Ectodermal cell (in vitro differentiated cells): ENCODE results near the gene EXTL2.
A peak's percentile ranks its signal among the peaks of the same experiment; 100 is the strongest.
"Not testable (repeated sequence)": the region's sequence is repeated elsewhere in the genome, so short reads cannot be mapped to it uniquely, and the experiment has no call there.

Source experiments
- H3K27ac ChIP-seq: 2 replicates; pipeline ENCODE4 v1.7.0; 2013; ENCODE audit warnings: mild to moderate bottlenecking, low read depth, low read length; ENCODE audit not compliant: insufficient read depth, poor library complexity, severe bottlenecking
- H3K27me3 ChIP-seq: 2 replicates; pipeline ENCODE4 v1.7.0; 2013; ENCODE audit warnings: mild to moderate bottlenecking, low read length; ENCODE audit not compliant: insufficient read depth, control insufficient read depth, poor library complexity, severe bottlenecking
- H3K36me3 ChIP-seq: one replicate; pipeline ENCODE4 v1.7.0; 2013; ENCODE audit warnings: low read length; ENCODE audit not compliant: control insufficient read depth, insufficient read depth
- H3K4me1 ChIP-seq: one replicate; pipeline ENCODE4 v1.7.0; 2013; ENCODE audit warnings: low read length; ENCODE audit not compliant: control insufficient read depth, insufficient read depth
- H3K4me3 ChIP-seq: 2 replicates; pipeline ENCODE4 v1.7.0; 2013; ENCODE audit warnings: low read depth, low read length, control low read depth; ENCODE audit not compliant: insufficient read depth
- H3K9me3 ChIP-seq: 2 replicates; pipeline ENCODE4 v1.7.0; 2013; ENCODE audit warnings: mild to moderate bottlenecking, low read length, moderate library complexity; ENCODE audit not compliant: control insufficient read depth
- WGBS, 2 experiments: methylation state at CpG; one replicate each; pipeline ENCODE4 v1.1.7; 2013; ENCODE audit warnings: missing lambda C conversion rate in 2 of 2; 5-methylcytosine and 5-hydroxymethylcytosine counted together

The EXTL2 gene

DNA sequence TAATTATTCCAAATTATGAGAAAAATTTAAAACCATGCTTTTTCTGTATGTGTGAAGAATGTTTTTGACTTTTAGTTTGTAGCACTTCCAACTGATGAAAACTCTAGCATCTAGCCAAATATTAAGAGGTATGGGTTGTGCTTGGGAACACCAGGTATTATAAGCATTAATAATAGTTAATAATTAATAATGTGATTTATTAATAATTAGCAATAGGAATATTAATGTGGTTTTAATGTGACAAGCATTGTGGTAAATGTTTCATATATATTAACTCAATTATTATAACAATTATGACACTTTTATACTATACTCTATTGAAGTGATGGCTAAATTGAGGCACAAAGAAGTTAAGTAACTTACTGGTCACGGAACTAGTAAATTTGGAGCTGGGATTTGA is 9.1 kb upstream of the EXTL2 start:
- WGBS, 2 experiments: 97 to 100% methylated on average over 1 of the region's 1 CpG
- no peaks in the 10 kb centered on the region for H3K4me1 ChIP-seq
- H3K27me3 ChIP-seq: no peaks in the 10 kb centered on the region
- peaks cover 23% of the 10 kb centered on the region for H3K36me3 ChIP-seq
- no peaks in the 10 kb centered on the region for H3K9me3 ChIP-seq
- no peak overlapping the region for H3K4me3 ChIP-seq
- no peak overlapping the region for H3K27ac ChIP-seq

DNA sequence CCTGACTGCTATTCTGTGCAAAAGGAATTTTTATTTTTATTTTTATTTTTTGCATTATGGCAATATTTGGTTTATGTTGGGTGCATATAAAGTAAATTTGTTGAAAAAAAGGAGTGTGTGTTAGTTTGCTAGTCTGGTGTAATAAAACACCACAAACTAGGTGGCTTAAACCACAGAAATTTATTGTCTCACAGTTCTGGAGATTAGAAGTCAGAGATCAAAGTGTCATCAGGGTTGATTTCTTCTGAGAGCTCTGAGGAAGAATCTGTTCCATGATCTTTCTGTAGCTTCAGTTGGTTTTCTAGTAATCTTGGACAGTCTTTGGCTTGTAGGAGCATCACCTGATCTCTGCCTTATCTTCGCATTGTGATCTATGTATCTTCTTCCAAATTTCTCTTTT is 7.7 kb upstream of the EXTL2 start:
- Histone ChIP-seq H3K4me3 (no peak overlapping the region), H3K9me3 (no peaks in the 10 kb centered on the region), H3K27ac (no peak overlapping the region), H3K36me3 (peaks cover 13% of the 10 kb centered on the region), H3K27me3 (no peaks in the 10 kb centered on the region), H3K4me1 (no peaks in the 10 kb centered on the region)
- 73 to 82% methylated on average over 1 of the region's 1 CpG for WGBS, 2 experiments

DNA sequence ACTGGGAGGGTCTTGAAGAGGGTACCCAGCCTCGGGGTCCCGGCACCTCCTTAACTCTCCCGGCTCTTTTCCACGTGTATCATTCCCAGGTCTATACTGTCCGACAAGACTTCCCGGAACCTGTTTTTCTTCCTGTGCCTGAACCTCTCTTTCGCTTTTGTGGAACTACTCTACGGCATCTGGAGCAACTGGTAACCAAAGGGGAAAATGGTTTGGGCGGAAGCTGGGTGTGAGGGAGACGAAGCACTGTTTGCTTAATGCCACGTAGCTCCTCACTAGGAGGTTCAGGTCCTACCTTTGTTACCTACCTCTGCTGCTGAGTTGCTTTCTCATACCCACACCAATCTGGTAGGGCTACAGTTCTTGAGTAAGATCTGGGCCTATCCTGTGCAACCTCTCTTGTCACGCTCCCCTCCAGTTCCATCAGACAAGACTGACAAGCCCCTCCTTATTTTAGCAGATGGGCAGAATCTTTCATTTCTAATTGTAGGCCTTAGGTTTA is 1.9 kb upstream of the EXTL2 start:
- peaks cover 14% of the 10 kb centered on the region for H3K36me3 ChIP-seq
- peak overlapping the region; percentile 95 for H3K4me3 ChIP-seq
- 3 to 4% methylated on average over 12 of the region's 12 CpGs for WGBS, 2 experiments
- H3K27ac ChIP-seq: no peak overlapping the region
- no peaks in the 10 kb centered on the region for H3K4me1 ChIP-seq
- no peaks in the 10 kb centered on the region for H3K9me3 ChIP-seq
- no peaks in the 10 kb centered on the region for H3K27me3 ChIP-seq

DNA sequence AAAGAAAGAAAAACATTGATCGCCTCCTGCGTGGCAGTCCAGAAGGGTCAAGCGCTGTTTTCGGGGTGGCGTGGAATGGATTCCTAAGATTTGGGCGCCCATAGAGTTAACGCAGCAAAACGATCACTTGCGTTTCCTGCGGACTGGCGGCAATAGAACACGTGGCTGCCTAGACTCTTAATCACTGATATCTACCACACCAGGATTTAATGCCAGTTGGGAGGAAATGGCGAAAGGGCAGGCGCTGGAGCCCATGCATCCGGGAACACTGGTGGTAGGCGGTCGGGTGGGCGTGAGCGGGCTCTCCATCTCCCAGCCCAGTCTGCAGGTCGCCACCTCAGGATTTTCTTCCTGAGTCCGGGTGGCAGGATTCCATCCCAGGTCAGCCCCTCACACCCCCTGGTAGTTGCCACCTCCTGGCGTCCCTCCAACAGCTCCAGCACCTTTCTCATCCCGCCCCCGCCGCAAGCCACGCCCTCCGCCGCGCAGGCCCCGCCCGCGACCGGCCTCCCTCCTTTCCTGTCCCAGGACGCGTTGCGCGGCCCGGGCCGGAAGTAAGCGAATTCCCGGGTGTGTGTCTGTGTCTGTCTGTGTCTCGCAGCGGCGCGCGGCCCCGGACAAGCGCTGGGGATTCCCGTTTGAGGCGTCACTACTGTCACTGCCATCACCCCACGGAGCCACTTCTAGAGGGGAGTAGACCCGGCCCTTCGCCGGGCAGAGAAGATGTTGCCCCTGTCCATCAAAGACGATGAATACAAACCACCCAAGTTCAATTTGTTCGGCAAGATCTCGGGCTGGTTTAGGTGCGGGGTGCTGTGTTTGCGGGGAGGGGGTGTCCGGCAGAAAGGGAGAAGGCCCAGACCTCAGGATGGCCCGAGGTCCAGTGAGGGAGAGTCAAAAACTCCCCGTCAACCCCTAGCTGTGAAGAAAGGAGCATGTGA is 1.2 kb upstream of the EXTL2 start, which contains the start of gene SLC30A7:
SLC30A7 (plus strand) TSS at position 551 of the 941 bp plus-strand sequence; CDS start at position 724, 173 bp downstream.
- WGBS, 2 experiments: 0% methylated on average over 61 to 62 of the region's 62 CpGs
- Histone ChIP-seq H3K4me3 (peak within 1 kb of the TSS; percentile 95), H3K4me1 (no peaks in the 10 kb centered on the region), H3K27ac (peak within 1 kb of the TSS; percentile 97), H3K36me3 (peaks cover 10% of the 10 kb centered on the region), H3K9me3 (no peaks in the 10 kb centered on the region), H3K27me3 (no peaks in the 10 kb centered on the region)

DNA sequence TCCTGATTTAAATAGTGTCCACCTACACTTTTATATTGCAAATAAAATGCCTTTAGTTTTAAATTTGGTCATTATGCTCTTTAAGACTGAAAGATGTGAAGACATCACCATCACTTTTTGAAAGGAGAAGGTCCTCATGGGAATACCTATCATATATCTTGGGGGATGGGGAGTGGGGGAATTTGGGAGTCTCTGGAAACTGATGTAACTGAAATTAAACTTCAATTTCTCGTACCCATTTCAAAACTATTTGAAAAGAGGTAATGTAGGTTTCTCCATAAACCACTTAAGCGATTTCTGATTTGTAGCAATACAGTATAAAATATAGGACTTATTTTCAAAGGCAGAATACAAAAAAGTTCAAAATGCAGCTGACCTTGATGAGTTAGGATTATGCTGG is 924 bp downstream of the EXTL2 start:
- Histone ChIP-seq H3K4me3 (peak overlapping the region; percentile 95), H3K9me3 (no peaks in the 10 kb centered on the region), H3K27ac (no peak overlapping the region), H3K4me1 (no peaks in the 10 kb centered on the region), H3K36me3 (peaks cover 15% of the 10 kb centered on the region), H3K27me3 (no peaks in the 10 kb centered on the region)
- 51% methylated on average over 2 of the region's 2 CpGs; no CpG with 5 or more reads in 1 of the 2 experiments for whole genome bisulfite sequencing, 2 experiments

DNA sequence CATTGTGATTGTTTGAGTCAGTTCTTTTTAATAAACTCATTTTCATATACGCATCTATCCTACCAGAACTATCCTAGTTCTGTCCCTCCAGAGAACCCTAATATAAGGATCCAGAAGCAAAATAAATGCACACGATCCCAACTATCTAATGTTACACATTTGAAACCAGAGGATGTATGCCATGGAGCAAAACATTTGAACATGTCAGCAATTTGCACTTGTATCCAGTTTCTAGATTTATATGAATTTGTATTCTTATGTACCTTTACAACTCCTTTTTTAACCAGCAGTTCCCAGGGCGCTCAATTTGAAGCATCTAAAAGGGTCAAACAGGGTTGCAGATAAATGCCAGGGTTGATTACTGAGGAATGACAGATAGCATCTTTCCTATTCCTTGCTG is 2.1 kb downstream of the EXTL2 start:
- Histone ChIP-seq H3K36me3 (peaks cover 23% of the 10 kb centered on the region), H3K4me1 (no peaks in the 10 kb centered on the region), H3K9me3 (no peaks in the 10 kb centered on the region), H3K27me3 (no peaks in the 10 kb centered on the region), H3K27ac (no peak overlapping the region), H3K4me3 (no peak overlapping the region)
- WGBS, 2 experiments: 94 to 98% methylated on average over 3 of the region's 3 CpGs

DNA sequence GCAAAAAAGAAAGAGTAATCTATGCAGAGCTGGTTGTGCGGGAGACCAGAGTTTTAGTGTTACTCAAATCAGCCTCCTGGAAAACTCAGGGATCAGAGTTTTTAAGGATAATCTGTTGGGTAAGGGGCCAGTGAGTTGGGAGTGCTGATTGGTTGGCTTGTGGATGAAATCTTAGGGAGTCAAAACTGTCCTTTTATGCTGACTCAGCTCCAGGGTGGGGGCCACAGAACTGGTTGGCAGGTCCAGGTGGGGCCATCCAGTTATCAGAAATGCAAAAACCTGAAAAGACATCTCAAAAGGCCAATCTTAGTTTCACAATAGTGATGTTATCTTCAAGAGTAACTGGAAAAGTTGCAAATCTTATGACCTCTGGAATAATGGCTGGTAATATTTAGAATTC is 3.3 kb downstream of the EXTL2 start:
- H3K9me3 ChIP-seq: no peaks in the 10 kb centered on the region
- no peaks in the 10 kb centered on the region for H3K4me1 ChIP-seq
- H3K36me3 ChIP-seq: peaks cover 23% of the 10 kb centered on the region
- H3K4me3 ChIP-seq: no peak overlapping the region
- H3K27me3 ChIP-seq: no peaks in the 10 kb centered on the region
- H3K27ac ChIP-seq: no peak overlapping the region
- 95 to 96% methylated on average over 1 of the region's 1 CpG for WGBS, 2 experiments

DNA sequence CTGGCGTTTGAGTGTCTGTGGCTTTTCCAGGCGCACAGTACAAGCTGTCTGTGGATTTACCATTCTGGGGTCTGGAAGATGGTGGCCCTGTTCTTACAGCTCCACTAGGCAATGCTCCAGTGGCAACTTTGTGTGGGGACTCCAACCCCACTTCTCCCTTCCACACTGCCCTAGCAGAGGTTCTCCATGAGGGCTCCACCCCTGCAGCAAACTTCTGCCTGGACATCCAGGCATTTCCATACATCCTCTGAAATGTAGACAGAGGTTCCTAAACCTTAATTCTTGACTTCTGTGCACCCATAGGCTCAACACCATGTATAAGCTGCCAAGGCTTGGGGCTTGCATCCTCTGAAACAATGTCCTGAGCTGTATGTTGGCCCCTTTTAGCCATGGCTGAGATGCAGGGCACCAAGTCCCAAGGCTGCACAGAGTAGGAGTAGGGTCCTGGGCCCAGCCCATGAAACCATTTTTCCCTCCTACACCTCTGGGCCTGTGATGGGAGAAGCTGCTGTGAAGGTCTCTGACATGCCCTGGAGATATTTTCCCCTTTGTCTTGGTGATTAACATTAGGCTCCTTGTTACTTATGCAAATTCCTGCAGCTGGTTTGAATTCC is 4.7 kb downstream of the EXTL2 start:
- H3K27me3 ChIP-seq, H3K27ac ChIP-seq, H3K4me3 ChIP-seq, H3K9me3 ChIP-seq, H3K4me1 ChIP-seq: not testable (repeated sequence)
- WGBS, 2 experiments: 92 to 94% methylated on average over 2 of the region's 2 CpGs
- H3K36me3 ChIP-seq: peaks cover 23% of the 10 kb centered on the region

DNA sequence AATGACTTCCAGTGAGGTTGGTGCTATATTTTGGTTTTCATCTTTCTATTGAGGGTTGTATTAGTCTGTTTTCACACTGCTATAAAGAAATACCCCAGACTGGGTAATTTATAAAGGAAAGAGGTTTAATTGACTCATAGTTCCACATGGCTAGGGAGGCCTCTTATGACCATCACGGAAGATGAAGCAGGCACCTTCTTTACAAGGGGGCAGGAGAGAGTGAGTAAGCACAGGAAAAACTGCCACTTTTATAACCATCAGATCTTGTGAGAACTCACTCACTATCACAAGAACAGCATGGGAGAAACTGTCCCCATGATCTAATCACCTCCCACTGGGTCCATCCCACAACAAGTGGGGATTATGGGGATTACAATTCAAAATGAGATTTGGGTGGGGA is 5.6 kb downstream of the EXTL2 start:
- peaks cover 23% of the 10 kb centered on the region for H3K36me3 ChIP-seq
- WGBS, 2 experiments: 100% methylated on average over 1 of the region's 1 CpG

DNA sequence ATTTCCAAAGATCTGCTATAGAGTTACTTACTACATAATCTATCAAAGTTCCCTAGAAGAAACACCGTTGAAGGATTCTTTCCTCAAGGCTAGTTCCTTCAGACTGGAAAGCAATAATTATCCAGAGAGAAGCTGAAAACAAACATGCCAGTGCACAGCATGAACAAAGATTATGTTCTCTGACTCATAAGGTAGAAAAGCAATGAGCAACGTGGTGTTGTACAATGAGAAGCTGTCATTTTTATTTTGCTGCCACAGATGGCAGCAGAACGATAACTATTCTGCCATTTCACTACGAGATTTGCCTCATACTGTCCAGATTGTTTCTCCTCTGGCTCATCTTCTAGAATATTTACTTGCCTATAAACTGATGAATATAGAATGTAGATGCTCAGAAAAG is 10.7 kb downstream of the EXTL2 start:
- no peaks in the 10 kb centered on the region for H3K4me1 ChIP-seq
- no peak overlapping the region for H3K4me3 ChIP-seq
- H3K27ac ChIP-seq: no peak overlapping the region
- H3K27me3 ChIP-seq: no peaks in the 10 kb centered on the region
- no peaks in the 10 kb centered on the region for H3K9me3 ChIP-seq
- WGBS, 2 experiments: 90 to 97% methylated on average over 4 of the region's 4 CpGs
- H3K36me3 ChIP-seq: peaks cover 8% of the 10 kb centered on the region

More for the DNA sequence above, 5.6 kb downstream of the EXTL2 start:
- not testable (repeated sequence) for H3K9me3 ChIP-seq, H3K27ac ChIP-seq, H3K27me3 ChIP-seq, H3K4me1 ChIP-seq, H3K4me3 ChIP-seq
